Keratinocyte (primary cell): ENCODE results near the gene CUEDC1. TPM values are rescaled to one million over a fixed set of nuclear protein-coding genes. Genes with fewer than 3 reads are reported as not detected.
A peak's percentile ranks its signal among the peaks of the same experiment; 100 is the strongest.

ENCODE experiments used
- DNase-seq: peaks from one replicate; pipeline ENCODE4 v3.0.0-alpha.2; 2011; ENCODE audit warnings: low read depth, missing footprints, low spot score
- FAIRE-seq: peaks from 2 replicates; lab custom pipeline; 2011; peaks lifted over from hg19 to GRCh38; lab: Jason Lieb, UNC
- H2AFZ ChIP-seq: 2 replicates; pipeline ENCODE4 v1.6.0; 2012; ENCODE audit warnings: low read length, control low read depth, inconsistent platforms; ENCODE audit not compliant: control insufficient read depth
- H3K27ac ChIP-seq: 2 replicates; pipeline ENCODE4 v1.5.1; 2011; ENCODE audit warnings: low read length; ENCODE audit not compliant: control insufficient read depth, insufficient read depth
- H3K27me3 ChIP-seq: 3 replicates; pipeline ENCODE4 v1.6.0; 2011; ENCODE audit warnings: low read length; ENCODE audit not compliant: control insufficient read depth, insufficient read depth; ENCODE audit errors: extremely low read depth
- H3K36me3 ChIP-seq, 2 experiments: 2 replicates in 1 of 2; 3 replicates in 1 of 2; pipeline ENCODE4 v1.5.1; 2011; ENCODE audit warnings: low read length in 2 of 2, mild to moderate bottlenecking in 1 of 2; ENCODE audit not compliant: control insufficient read depth in 2 of 2, insufficient read depth in 2 of 2; ENCODE audit errors: extremely low read depth in 1 of 2
- H3K4me1 ChIP-seq: 3 replicates; pipeline ENCODE4 v1.5.1; 2011; ENCODE audit warnings: low read length; ENCODE audit not compliant: control insufficient read depth, insufficient read depth; ENCODE audit errors: extremely low read depth
- H3K4me2 ChIP-seq: 3 replicates; pipeline ENCODE4 v1.6.0; 2011; ENCODE audit warnings: low read depth, low read length; ENCODE audit not compliant: control insufficient read depth, insufficient read depth; ENCODE audit errors: extremely low read depth
- H3K4me3 ChIP-seq, 3 experiments: fragments of 200-600 bp in 1 of 3; sonication (generic) in 1 of 3; 2 replicates in 2 of 3; 3 replicates in 1 of 3; pipeline ENCODE4 v1.5.1; 2011 to 2016; ENCODE audit warnings: low read length in 3 of 3, mild to moderate bottlenecking in 3 of 3, control low read depth in 2 of 3, inconsistent platforms in 1 of 3, low read depth in 1 of 3, mixed read lengths in 1 of 3, mixed run types in 1 of 3, moderate library complexity in 1 of 3; ENCODE audit not compliant: control insufficient read depth in 2 of 3, insufficient read depth in 2 of 3; ENCODE audit errors: extremely low read depth in 1 of 3
- H3K79me2 ChIP-seq: 2 replicates; pipeline ENCODE4 v1.6.0; 2012; ENCODE audit warnings: low read length; ENCODE audit not compliant: control insufficient read depth, insufficient read depth
- H3K9ac ChIP-seq: 3 replicates; pipeline ENCODE4 v1.6.0; 2011; ENCODE audit warnings: low read length; ENCODE audit not compliant: control insufficient read depth, insufficient read depth; ENCODE audit errors: extremely low read depth
- H3K9me1 ChIP-seq: 3 replicates; pipeline ENCODE4 v1.6.0; 2011; ENCODE audit warnings: low read length; ENCODE audit not compliant: control insufficient read depth, insufficient read depth; ENCODE audit errors: extremely low read depth
- H3K9me3 ChIP-seq: 2 replicates; pipeline ENCODE4 v1.5.1; 2012; ENCODE audit warnings: low read depth, low read length; ENCODE audit not compliant: control insufficient read depth
- H4K20me1 ChIP-seq: 3 replicates; pipeline ENCODE4 v1.6.0; 2011; ENCODE audit warnings: low read length; ENCODE audit not compliant: control insufficient read depth, insufficient read depth; ENCODE audit errors: extremely low read depth
- CTCF ChIP-seq, 3 experiments: IDR thresholded peaks in 1 of 3; conservative IDR thresholded peaks in 1 of 3; optimal IDR thresholded peaks in 1 of 3; 2 replicates in 2 of 3; 3 replicates in 1 of 3; pipeline versions ENCODE3 to v1.5.1; 2011; ENCODE audit warnings: low read length in 3 of 3, mild to moderate bottlenecking in 3 of 3, moderate library complexity in 2 of 3, control low read depth in 1 of 3, inconsistent platforms in 1 of 3; ENCODE audit not compliant: insufficient read depth in 2 of 3; ENCODE audit errors: extremely low read depth in 1 of 3
- EZH2 ChIP-seq: IDR thresholded peaks from one replicate; pipeline ENCODE4 v1.6.1; 2012; ENCODE audit warnings: inconsistent platforms, mild to moderate bottlenecking, low read length, moderate library complexity
- dilution Hi-C: fragments of 300-500 bp; cut with MboI; formaldehyde crosslinking; loops from one replicate; pipeline ENCODE4 v1.7.0; 2020; ENCODE audit warnings: low sequenced_read_pairs; ENCODE audit not compliant: extremely low pct_ligation_motif_present
- polyA plus RNA-seq, 5 experiments: library from polyadenylated mRNA; depleted of rRNA in 3 of 5; stranded (reverse) in 3 of 5; stranded (forward) in 1 of 5; unstranded in 1 of 5; fragments of >200 nt; gene quantifications; 1 replicate in 1 of 5; 2 replicates in 3 of 5; 3 replicates in 1 of 5; pipeline versions ENCODE4 v1.2.1 to v1.2.3, GENCODE V29; 2011 to 2012; ENCODE audit warnings: missing spikeins in 2 of 5, low read depth in 1 of 5, low replicate concordance in 1 of 5

Gene CUEDC1
- polyA plus RNA-seq, 1 donor (not counting 4 experiments of a cell fraction or from before 2014, with no cell fraction given), result 12.9 TPM

DNA sequence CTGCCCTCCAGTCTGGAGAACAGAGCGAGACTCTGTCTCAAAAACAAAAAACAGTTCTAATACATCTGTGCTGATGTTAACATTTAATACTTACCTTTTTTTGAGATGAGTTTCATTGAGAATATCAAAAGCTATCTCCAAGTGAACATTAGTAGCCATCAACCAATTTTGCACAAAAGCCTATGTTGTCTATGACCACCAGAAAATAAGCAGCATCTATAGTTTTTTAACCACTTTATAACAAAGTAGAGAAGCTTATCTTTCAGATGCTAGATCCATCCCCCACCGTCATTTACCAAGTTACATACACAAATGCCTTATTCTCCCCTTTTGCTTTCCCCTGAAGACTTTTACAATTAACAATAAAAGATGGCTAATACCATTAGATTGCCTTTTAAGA is 47.8 kb upstream of the CUEDC1 start:
- Histone ChIP-seq H3K9ac (no peak overlapping the region), H3K4me1 (peaks cover 36% of the 10 kb centered on the region), H3K36me3 (peaks cover 16 to 65% of the 10 kb centered on the region in 2 experiments), H3K79me2 (peaks cover 59% of the 10 kb centered on the region), H3K9me3 (no peaks in the 10 kb centered on the region), H3K9me1 (no peaks in the 10 kb centered on the region), H3K27me3 (no peaks in the 10 kb centered on the region), H3K4me3 (no peak overlapping the region), H4K20me1 (peaks cover 28% of the 10 kb centered on the region), H3K4me2 (peak overlapping the region; percentile 29), H3K27ac (no peak overlapping the region), H2AFZ (no peak overlapping the region)
- DNase-seq (no peak), FAIRE-seq (no peak)
- no peak for TF ChIP-seq EZH2
- no peak for TF ChIP-seq CTCF (optimal IDR thresholded peaks at IDR 0.05 in 1 of 3, IDR thresholded peaks at IDR 0.05 in 1 of 3, conservative IDR thresholded peaks at IDR 0.05 in 1 of 3; ENCODE audit: extremely low read depth in 1 of 3, insufficient read depth in 2 of 3, low read length in 3 of 3)
- dilution Hi-C loops, result no loop called here

GRCh38 chr17:58002154-58002948 is 47.1 kb upstream of the CUEDC1 start:
- no peak for DNase-seq
- Histone ChIP-seq H3K4me1 (peaks cover 36% of the 10 kb centered on the region), H3K36me3 (peaks cover 19 to 70% of the 10 kb centered on the region in 2 experiments), H3K4me2 (peak overlapping the region; percentile 29), H3K9ac (no peak overlapping the region), H4K20me1 (peaks cover 28% of the 10 kb centered on the region), H3K9me1 (no peaks in the 10 kb centered on the region), H2AFZ (no peak overlapping the region), H3K27ac (no peak overlapping the region), H3K9me3 (no peaks in the 10 kb centered on the region), H3K27me3 (no peaks in the 10 kb centered on the region), H3K4me3 (no peak overlapping the region), H3K79me2 (peaks cover 59% of the 10 kb centered on the region)
- TF ChIP-seq EZH2 (no peak), CTCF (optimal IDR thresholded peaks at IDR 0.05 in 1 of 3, IDR thresholded peaks at IDR 0.05 in 1 of 3, conservative IDR thresholded peaks at IDR 0.05 in 1 of 3; ENCODE audit: extremely low read depth in 1 of 3, insufficient read depth in 2 of 3, low read length in 3 of 3) (no peak)
- dilution Hi-C loops, result no loop called here
- FAIRE-seq, result no peak
